WTC11 (cell line): Measurements from ENCODE around the gene GOLGA5. TPM values are rescaled to one million over a fixed set of nuclear protein-coding genes. Genes with fewer than 3 reads are reported as not detected.
A peak's percentile ranks its signal among the peaks of the same experiment; 100 is the strongest.

Experiments used
- ATAC-seq: fragments of 200-7000 bp; cut with Tn5 transposase; 2 replicates; pipeline ENCODE4 v1.10.0; 2021; ENCODE audit warnings: mild to moderate bottlenecking, moderate library complexity
- Bru-seq: library from RNA; stranded (reverse); fragments of 400-500 nt; gene quantifications from one replicate; lab custom pipeline; 2021; lab: Mats Ljungman, UMichigan
- CTCF ChIA-PET: fragments of 300-600 bp; sonication (Branson Sonifier 250); formaldehyde crosslinking; loops from one replicate; lab custom pipeline; 2021; ENCODE audit warnings: antibody characterized with exemption; lab: Charles Lee
- POLR2A ChIA-PET: fragments of 350-600 bp; sonication (Branson Sonifier 250); formaldehyde crosslinking; loops from one replicate; lab custom pipeline; 2021; ENCODE audit warnings: antibody characterized with exemption; lab: Charles Lee
- DNase-seq: peaks from one replicate; pipeline ENCODE4 v3.0.0; 2021; ENCODE audit warnings: low spot score
- H3K27ac Mint-ChIP-seq: 2 replicates; pipeline ENCODE4 v1.8.0; 2021; ENCODE audit warnings: mixed read lengths
- H3K27me3 Mint-ChIP-seq: 2 replicates; pipeline ENCODE4 v1.8.0; 2021; ENCODE audit warnings: low read depth, mild to moderate bottlenecking, moderate library complexity, mixed read lengths
- H3K36me3 Mint-ChIP-seq: 2 replicates; pipeline ENCODE4 v1.8.0; 2021; ENCODE audit warnings: mixed read lengths
- H3K4me1 Mint-ChIP-seq: 2 replicates; pipeline ENCODE4 v1.8.0; 2022; ENCODE audit warnings: mixed read lengths
- H3K4me3 Mint-ChIP-seq: 2 replicates; pipeline ENCODE4 v1.8.0; 2021; ENCODE audit warnings: mild to moderate bottlenecking, moderate library complexity, mixed read lengths
- H3K9me3 Mint-ChIP-seq: 2 replicates; pipeline ENCODE4 v1.8.0; 2021; ENCODE audit warnings: mixed read lengths
- AFF4 ChIP-seq: sonication (generic); formaldehyde crosslinking; IDR thresholded peaks from 2 replicates; pipeline ENCODE4 v1.8.1; 2023; ENCODE audit warnings: mild to moderate bottlenecking, missing genetic modification reagents, borderline replicate concordance
- CREM ChIP-seq: sonication (generic); formaldehyde crosslinking; IDR thresholded peaks from 2 replicates; pipeline ENCODE4 v1.8.1; 2022; ENCODE audit warnings: mild to moderate bottlenecking, missing genetic modification reagents, moderate library complexity
- E2F5 ChIP-seq: sonication (generic); formaldehyde crosslinking; IDR thresholded peaks from 2 replicates; pipeline ENCODE4 v1.8.1; 2022; ENCODE audit warnings: mild to moderate bottlenecking, moderate library complexity, missing genetic modification reagents
- ELF4 ChIP-seq: sonication (generic); formaldehyde crosslinking; IDR thresholded peaks from 2 replicates; pipeline ENCODE4 v1.8.1; 2022; ENCODE audit warnings: low read depth, mild to moderate bottlenecking, moderate library complexity, missing genetic modification reagents
- ETV6 ChIP-seq: sonication (generic); formaldehyde crosslinking; IDR thresholded peaks from 2 replicates; pipeline ENCODE4 v1.8.1; 2022; ENCODE audit warnings: mild to moderate bottlenecking, missing genetic modification reagents
- FOXP1 ChIP-seq: sonication (generic); formaldehyde crosslinking; IDR thresholded peaks from 2 replicates; pipeline ENCODE4 v1.8.0; 2022; ENCODE audit warnings: missing genetic modification reagents, mild to moderate bottlenecking, moderate library complexity, borderline replicate concordance
- HMGXB4 ChIP-seq: sonication (generic); formaldehyde crosslinking; IDR thresholded peaks from 2 replicates; pipeline ENCODE4 v1.8.1; 2023; ENCODE audit warnings: mild to moderate bottlenecking, moderate library complexity, missing genetic modification reagents
- JAZF1 ChIP-seq: fragments of 250-450 bp; sonication (Bioruptor Pico); IDR thresholded peaks from 2 replicates; pipeline ENCODE4 v1.9.0; 2021; ENCODE audit warnings: moderate library complexity, mild to moderate bottlenecking, inconsistent platforms
- JUN ChIP-seq: sonication (generic); formaldehyde crosslinking; IDR thresholded peaks from 2 replicates; pipeline ENCODE4 v1.8.0; 2023; ENCODE audit warnings: mild to moderate bottlenecking, missing genetic modification reagents
- KAT7 ChIP-seq: sonication (generic); formaldehyde crosslinking; IDR thresholded peaks from 2 replicates; pipeline ENCODE4 v1.8.1; 2023; ENCODE audit warnings: missing genetic modification reagents, mild to moderate bottlenecking, borderline replicate concordance
- MAX ChIP-seq: sonication (generic); formaldehyde crosslinking; IDR thresholded peaks from 2 replicates; pipeline ENCODE4 v1.8.0; 2022; ENCODE audit warnings: mild to moderate bottlenecking, missing genetic modification reagents
- MLX ChIP-seq: sonication (generic); formaldehyde crosslinking; IDR thresholded peaks from 2 replicates; pipeline ENCODE4 v1.8.1; 2023; ENCODE audit warnings: mild to moderate bottlenecking, missing genetic modification reagents, moderate library complexity
- NFATC4 ChIP-seq: fragments of 250-450 bp; sonication (Bioruptor Pico); IDR thresholded peaks from 2 replicates; pipeline ENCODE4 v1.9.0; 2021; ENCODE audit warnings: mild to moderate bottlenecking
- PRRX2 ChIP-seq: fragments of 250-450 bp; sonication (Bioruptor Pico); IDR thresholded peaks from 2 replicates; pipeline ENCODE4 v1.8.0; 2021; ENCODE audit warnings: mild to moderate bottlenecking
- TCF7 ChIP-seq: sonication (generic); formaldehyde crosslinking; IDR thresholded peaks from 2 replicates; pipeline ENCODE4 v1.8.0; 2022; ENCODE audit warnings: mild to moderate bottlenecking, low read depth, missing genetic modification reagents, moderate library complexity
- TP53 ChIP-seq: sonication (generic); formaldehyde crosslinking; IDR thresholded peaks from 2 replicates; pipeline ENCODE4 v1.8.1; 2023; ENCODE audit warnings: mild to moderate bottlenecking, missing genetic modification reagents
- ZBTB21 ChIP-seq: sonication (generic); formaldehyde crosslinking; IDR thresholded peaks from 2 replicates; pipeline ENCODE4 v1.8.1; 2023; ENCODE audit warnings: mild to moderate bottlenecking, missing genetic modification reagents, borderline replicate concordance
- ZNF121 ChIP-seq: sonication (generic); formaldehyde crosslinking; IDR thresholded peaks from 2 replicates; pipeline ENCODE4 v1.8.0; 2023; ENCODE audit warnings: missing genetic modification reagents
- ZNF138 ChIP-seq: sonication (generic); formaldehyde crosslinking; conservative IDR thresholded peaks from 2 replicates; pipeline ENCODE4 v1.8.1; 2022; ENCODE audit warnings: mild to moderate bottlenecking, moderate library complexity, missing genetic modification reagents
- long read RNA-seq, 3 experiments: library from RNA in 1 of 3; library from capped mRNA in 1 of 3; library from polyadenylated mRNA in 1 of 3; unstranded in 2 of 3; stranded (forward) in 1 of 3; transcript quantifications; one replicate each; pipeline ENCODE4 v2.0.0, GENCODE V29; 2021
- total RNA-seq: library from RNA; stranded (reverse); gene quantifications from 3 replicates; pipeline ENCODE4 v1.2.3, GENCODE V29; 2021
- TF ChIP-seq, protein P1 (sequence below): sonication (generic); formaldehyde crosslinking; IDR thresholded peaks from 2 replicates; pipeline ENCODE4 v1.8.0; 2023; ENCODE audit warnings: mild to moderate bottlenecking, missing genetic modification reagents
- TF ChIP-seq, protein P2 (sequence below): sonication (generic); formaldehyde crosslinking; conservative IDR thresholded peaks from 2 replicates; pipeline ENCODE4 v1.8.1; 2022; ENCODE audit warnings: mild to moderate bottlenecking, missing genetic modification reagents

GOLGA5 gene, protein sequence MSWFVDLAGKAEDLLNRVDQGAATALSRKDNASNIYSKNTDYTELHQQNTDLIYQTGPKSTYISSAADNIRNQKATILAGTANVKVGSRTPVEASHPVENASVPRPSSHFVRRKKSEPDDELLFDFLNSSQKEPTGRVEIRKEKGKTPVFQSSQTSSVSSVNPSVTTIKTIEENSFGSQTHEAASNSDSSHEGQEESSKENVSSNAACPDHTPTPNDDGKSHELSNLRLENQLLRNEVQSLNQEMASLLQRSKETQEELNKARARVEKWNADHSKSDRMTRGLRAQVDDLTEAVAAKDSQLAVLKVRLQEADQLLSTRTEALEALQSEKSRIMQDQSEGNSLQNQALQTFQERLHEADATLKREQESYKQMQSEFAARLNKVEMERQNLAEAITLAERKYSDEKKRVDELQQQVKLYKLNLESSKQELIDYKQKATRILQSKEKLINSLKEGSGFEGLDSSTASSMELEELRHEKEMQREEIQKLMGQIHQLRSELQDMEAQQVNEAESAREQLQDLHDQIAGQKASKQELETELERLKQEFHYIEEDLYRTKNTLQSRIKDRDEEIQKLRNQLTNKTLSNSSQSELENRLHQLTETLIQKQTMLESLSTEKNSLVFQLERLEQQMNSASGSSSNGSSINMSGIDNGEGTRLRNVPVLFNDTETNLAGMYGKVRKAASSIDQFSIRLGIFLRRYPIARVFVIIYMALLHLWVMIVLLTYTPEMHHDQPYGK
- total RNA-seq (23.8 to 27.0 TPM (median 25.0 TPM) in 3 replicates), Bru-seq, nascent RNA (percentile 75 among the genes with signal in this experiment)
- long read RNA-seq, experiment 1, transcript GOLGA5-201 (13 exons, 2,969 nt) = major isoform, 122 of 158 reads
- long read RNA-seq, experiment 1, partial matches to known transcripts = 17 of 158 reads
- long read RNA-seq, experiment 1, other reads (novel, unspliced or antisense) = 19 of 158 reads
- long read RNA-seq, experiment 2, transcript GOLGA5-201 (13 exons, 2,969 nt) = major isoform, 17 of 43 reads
- long read RNA-seq, experiment 2, partial matches to known transcripts = 20 of 43 reads
- long read RNA-seq, experiment 2, other reads (novel, unspliced or antisense) = 6 of 43 reads
- long read RNA-seq, experiment 3, transcript GOLGA5-201 (13 exons, 2,969 nt) = major isoform, 9 of 24 reads
- long read RNA-seq, experiment 3, partial matches to known transcripts = 10 of 24 reads
- long read RNA-seq, experiment 3, other reads (novel, unspliced or antisense) = 5 of 24 reads

- Mint-ChIP-seq H3K4me1 (peaks cover 23% of the 10 kb centered on the region), H3K9me3 (peaks cover 24% of the 10 kb centered on the region), H3K27me3 (peaks cover 16% of the 10 kb centered on the region), H3K27ac (peak within 1 kb of the TSS; percentile 97), H3K36me3 (peaks cover 32% of the 10 kb centered on the region), H3K4me3 (peak within 1 kb of the TSS; percentile 97)
- DNase-seq (peak; percentile 96), ATAC-seq (peak; percentile 97)
- POLR2A ChIA-PET = no interaction called here
- CTCF ChIA-PET = interaction anchor here (0.6 to 2.1 kb wide), 2 partner anchors 106 to 366 kb away, joined by 3 to 14 read pairs; no protein-coding TSS in a partner anchor
- TF ChIP-seq ZBTB21 (CRISPR knock-in tag) = peak; percentile 93; the same call in 1 of the 2 replicates
- TF ChIP-seq ZNF138 (CRISPR knock-in tag) = no peak
- TF ChIP-seq JUN = no peak; the same call in 1 of the 2 replicates
- TF ChIP-seq MAX (CRISPR knock-in tag) = peak; percentile 100
- no peak for TF ChIP-seq ZNF121 (CRISPR knock-in tag)
- peak; percentile 94 for TF ChIP-seq ETV6 (CRISPR knock-in tag)
- peak; percentile 92; the same call in 1 of the 2 replicates for TF ChIP-seq CREM (CRISPR knock-in tag)
- peak; percentile 61 for TF ChIP-seq TP53 (CRISPR knock-in tag)
- no peak for TF ChIP-seq PRRX2
- no peak; the same call in 1 of the 2 replicates for TF ChIP-seq FOXP1 (CRISPR knock-in tag)
- peak; percentile 83 for TF ChIP-seq HMGXB4 (CRISPR knock-in tag)
- TF ChIP-seq E2F5 = no peak; the same call in 1 of the 2 replicates
- TF ChIP-seq AFF4 (CRISPR knock-in tag) = 0 out of 2 replicates have a peak, but pooled peaks have one; percentile 69
- no peak for TF ChIP-seq JAZF1 (CRISPR knock-in tag)
- TF ChIP-seq, protein P1, sequence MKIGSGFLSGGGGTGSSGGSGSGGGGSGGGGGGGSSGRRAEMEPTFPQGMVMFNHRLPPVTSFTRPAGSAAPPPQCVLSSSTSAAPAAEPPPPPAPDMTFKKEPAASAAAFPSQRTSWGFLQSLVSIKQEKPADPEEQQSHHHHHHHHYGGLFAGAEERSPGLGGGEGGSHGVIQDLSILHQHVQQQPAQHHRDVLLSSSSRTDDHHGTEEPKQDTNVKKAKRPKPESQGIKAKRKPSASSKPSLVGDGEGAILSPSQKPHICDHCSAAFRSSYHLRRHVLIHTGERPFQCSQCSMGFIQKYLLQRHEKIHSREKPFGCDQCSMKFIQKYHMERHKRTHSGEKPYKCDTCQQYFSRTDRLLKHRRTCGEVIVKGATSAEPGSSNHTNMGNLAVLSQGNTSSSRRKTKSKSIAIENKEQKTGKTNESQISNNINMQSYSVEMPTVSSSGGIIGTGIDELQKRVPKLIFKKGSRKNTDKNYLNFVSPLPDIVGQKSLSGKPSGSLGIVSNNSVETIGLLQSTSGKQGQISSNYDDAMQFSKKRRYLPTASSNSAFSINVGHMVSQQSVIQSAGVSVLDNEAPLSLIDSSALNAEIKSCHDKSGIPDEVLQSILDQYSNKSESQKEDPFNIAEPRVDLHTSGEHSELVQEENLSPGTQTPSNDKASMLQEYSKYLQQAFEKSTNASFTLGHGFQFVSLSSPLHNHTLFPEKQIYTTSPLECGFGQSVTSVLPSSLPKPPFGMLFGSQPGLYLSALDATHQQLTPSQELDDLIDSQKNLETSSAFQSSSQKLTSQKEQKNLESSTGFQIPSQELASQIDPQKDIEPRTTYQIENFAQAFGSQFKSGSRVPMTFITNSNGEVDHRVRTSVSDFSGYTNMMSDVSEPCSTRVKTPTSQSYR (CRISPR knock-in tag) = peak; percentile 72
- no peak for TF ChIP-seq ELF4 (CRISPR knock-in tag)
- no peak for TF ChIP-seq TCF7
- TF ChIP-seq MLX (CRISPR knock-in tag) = no peak
- TF ChIP-seq, protein P2, sequence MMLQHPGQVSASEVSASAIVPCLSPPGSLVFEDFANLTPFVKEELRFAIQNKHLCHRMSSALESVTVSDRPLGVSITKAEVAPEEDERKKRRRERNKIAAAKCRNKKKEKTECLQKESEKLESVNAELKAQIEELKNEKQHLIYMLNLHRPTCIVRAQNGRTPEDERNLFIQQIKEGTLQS = no peak
- TF ChIP-seq KAT7 = 0 out of 2 replicates have a peak, but pooled peaks have one; percentile 55
- TF ChIP-seq NFATC4 (CRISPR knock-in tag) = no peak
These were observed at the start of gene GOLGA5 for GRCh38 chr14:92793709-92794546. Gene GOLGA5, plus strand, starts transcription at chr14:92794305. Its CDS starts 3,133 bp downstream, at chr14:92797438.
